ENCODE results near the gene TMEM120A.

Gene TMEM120A

GRCh38 chr7:75980430-75981202 lies 13.8 kb downstream of the TMEM120A start:
- H3K4me3 ChIP-seq (ENCODE audit: low read depth, low read length): no peak overlapping the region
- DNase-seq (ENCODE audit: low read depth): no peak
- in situ Hi-C loops (cut with HindIII; ENCODE audit: low sequenced_read_pairs): no loop called here
- TF ChIP-seq CTCF (IDR thresholded peaks at IDR 0.05; ENCODE audit: low read depth, low read length, missing control alignments): no peak

GRCh38 chr7:75979759-75980429 lies 14.5 kb downstream of the TMEM120A start:
- no peak overlapping the region for H3K4me3 ChIP-seq (ENCODE audit: low read depth, low read length)
- no peak for TF ChIP-seq CTCF (IDR thresholded peaks at IDR 0.05; ENCODE audit: low read depth, low read length, missing control alignments)
- in situ Hi-C loops (cut with HindIII; ENCODE audit: low sequenced_read_pairs): no loop called here
- DNase-seq (ENCODE audit: low read depth): no peak

- DNase-seq (ENCODE audit: low read depth): no peak
- TF ChIP-seq CTCF (IDR thresholded peaks at IDR 0.05; ENCODE audit: low read depth, low read length, missing control alignments): no peak
- H3K4me3 ChIP-seq (ENCODE audit: low read depth, low read length): no peak overlapping the region
- in situ Hi-C loops (cut with HindIII; ENCODE audit: low sequenced_read_pairs): no loop called here
Measured at GRCh38 chr7:75977743-75978142, 16.7 kb downstream of the TMEM120A start.

GRCh38 chr7:75971961-75972763 lies 22.2 kb downstream of the TMEM120A start:
- peak; percentile 17 for TF ChIP-seq CTCF (IDR thresholded peaks at IDR 0.05; ENCODE audit: low read depth, low read length, missing control alignments)
- no peak overlapping the region for H3K4me3 ChIP-seq (ENCODE audit: low read depth, low read length)
- in situ Hi-C loops (cut with HindIII; ENCODE audit: low sequenced_read_pairs): no loop called here
- DNase-seq (ENCODE audit: low read depth): no peak

GRCh38 chr7:75971309-75971960 lies 23.0 kb downstream of the TMEM120A start:
- TF ChIP-seq CTCF (IDR thresholded peaks at IDR 0.05; ENCODE audit: low read depth, low read length, missing control alignments): no peak
- no peak for DNase-seq (ENCODE audit: low read depth)
- no peak overlapping the region for H3K4me3 ChIP-seq (ENCODE audit: low read depth, low read length)
- in situ Hi-C loops (cut with HindIII; ENCODE audit: low sequenced_read_pairs): no loop called here
